ENCODE measurements around the gene C15orf39. TPM values are rescaled to one million over a fixed set of nuclear protein-coding genes. Genes with fewer than 3 reads are reported as not detected.
"Not testable (repeated sequence)": the region's sequence is repeated elsewhere in the genome, so short reads cannot be mapped to it uniquely, and the experiment has no call there.

The C15orf39 gene
- polyA plus RNA-seq, 4 donors: 6.5 to 20.6 (median 11.9) TPM

DNA sequence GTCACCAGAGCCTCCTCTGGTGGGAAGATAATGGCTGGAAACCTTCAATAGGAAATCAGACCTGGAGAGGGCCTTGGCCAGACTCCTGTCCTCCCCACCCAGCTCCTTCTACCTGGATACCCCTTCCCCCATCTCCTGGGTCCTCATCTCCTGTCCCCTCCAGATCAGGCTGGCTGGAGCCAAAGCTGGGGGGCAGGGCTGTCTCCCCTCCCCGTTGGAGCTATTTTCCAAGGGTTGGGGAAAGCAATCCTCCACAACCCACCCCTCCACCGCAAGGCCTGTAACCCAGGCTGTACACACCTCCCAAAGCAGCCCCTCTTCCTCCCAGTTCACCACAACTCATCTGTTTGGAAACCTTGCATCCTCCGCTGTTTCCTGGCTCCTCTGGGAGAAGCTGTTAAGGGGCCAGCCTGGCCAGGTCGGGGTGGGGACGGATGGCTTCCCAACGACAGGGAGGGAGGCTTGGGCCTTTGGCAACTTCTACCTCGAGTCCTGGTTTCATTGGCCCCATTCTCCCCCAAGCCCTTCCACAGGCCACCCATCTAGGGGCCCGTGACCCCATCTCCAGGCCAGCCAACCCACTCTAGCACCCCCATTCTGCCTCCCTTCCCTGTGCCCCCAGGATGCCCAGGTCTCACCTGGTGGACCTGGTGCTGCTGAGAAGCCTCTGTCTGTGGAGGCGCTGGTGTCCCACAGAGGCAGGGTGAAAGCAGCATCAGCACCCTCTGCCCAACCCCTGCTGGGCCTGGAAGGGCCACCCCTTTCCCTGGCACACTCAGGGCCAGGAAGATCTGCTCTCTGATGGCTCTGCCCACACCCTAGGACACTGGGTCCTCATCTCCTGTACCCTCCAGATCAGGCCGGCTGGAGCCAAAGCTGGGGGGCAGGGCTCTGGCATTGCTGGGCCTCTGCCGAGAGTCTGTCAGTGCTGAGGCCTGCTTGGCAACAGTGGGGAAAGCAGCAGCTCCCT lies 34.4 kb downstream of the C15orf39 start:
- no peaks in the 10 kb centered on the region for H3K4me1 ChIP-seq (ENCODE audit: control insufficient read depth in 3 of 3, insufficient read depth in 2 of 3, low read depth in 1 of 3, low read length in 2 of 3)
- no peaks in the 10 kb centered on the region for H3K9me3 ChIP-seq (ENCODE audit: control insufficient read depth in 2 of 2, insufficient read depth in 1 of 2, low read depth in 1 of 2, low read length in 1 of 2)
- no peaks in the 10 kb centered on the region for H3K36me3 ChIP-seq (ENCODE audit: control insufficient read depth in 3 of 3, insufficient read depth in 2 of 3, low read depth in 1 of 3, low read length in 3 of 3)
- WGBS, 3 donors: 78 to 85% (median 78%) methylated on average over 11 of the region's 11 CpGs
- H3K4me3 ChIP-seq (ENCODE audit: low read depth in 1 of 3, low read length in 3 of 3): no peak overlapping the region
- H3K27me3 ChIP-seq (ENCODE audit: control insufficient read depth in 3 of 3, insufficient read depth in 3 of 3, low read length in 3 of 3): peaks cover 0 to 4% (median 0%) of the 10 kb centered on the region in 3 donors
- H3K27ac ChIP-seq (ENCODE audit: low read depth in 1 of 3, low read length in 2 of 3): no peak overlapping the region
- DNase-seq (no peak), FAIRE-seq (no peak)

DNA sequence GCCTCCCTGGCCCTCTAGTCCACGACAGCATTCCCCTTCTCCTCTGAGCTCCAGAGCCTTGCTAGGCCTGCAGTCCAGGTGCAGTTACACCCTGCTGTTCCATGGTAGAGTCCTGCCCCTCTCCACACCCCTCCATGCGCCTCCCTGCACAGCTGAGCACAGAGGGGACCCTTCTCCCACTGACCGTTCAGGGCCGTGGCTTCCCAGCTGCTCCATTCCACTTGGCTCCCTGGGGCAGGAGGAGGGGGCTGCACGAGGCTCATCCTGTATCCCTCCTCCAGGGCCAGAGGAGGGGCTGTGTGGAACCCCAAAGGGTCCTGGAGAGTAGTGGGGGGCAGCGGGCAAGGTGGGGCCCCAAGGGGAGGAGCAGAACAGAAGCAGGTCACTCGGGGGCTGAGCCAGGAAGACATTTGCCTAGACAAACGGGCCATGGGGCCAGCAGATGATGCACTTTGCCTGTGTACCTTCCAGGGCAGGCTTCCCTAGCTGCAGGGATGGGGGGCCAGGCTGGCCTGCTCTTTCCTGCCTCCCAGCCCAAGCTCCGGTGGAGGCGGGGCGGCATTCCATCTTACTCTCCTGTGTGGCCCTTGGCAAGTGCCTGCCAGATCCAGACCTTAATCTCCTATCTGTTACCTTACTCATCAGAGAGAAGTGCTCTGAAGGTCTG lies 35.8 kb downstream of the C15orf39 start:
- H3K4me1 ChIP-seq (ENCODE audit: control insufficient read depth in 3 of 3, insufficient read depth in 2 of 3, low read depth in 1 of 3, low read length in 2 of 3): no peaks in the 10 kb centered on the region
- H3K27me3 ChIP-seq (ENCODE audit: control insufficient read depth in 3 of 3, insufficient read depth in 3 of 3, low read length in 3 of 3): peaks cover 0 to 4% (median 0%) of the 10 kb centered on the region in 3 donors
- no peak overlapping the region for H3K27ac ChIP-seq (ENCODE audit: low read depth in 1 of 3, low read length in 2 of 3)
- H3K36me3 ChIP-seq (ENCODE audit: control insufficient read depth in 3 of 3, insufficient read depth in 2 of 3, low read depth in 1 of 3, low read length in 3 of 3): no peaks in the 10 kb centered on the region
- WGBS, 3 donors: 72 to 80% (median 75%) methylated on average over 11 of the region's 11 CpGs
- H3K4me3 ChIP-seq (ENCODE audit: low read depth in 1 of 3, low read length in 3 of 3): no peak overlapping the region
- FAIRE-seq (no peak), DNase-seq (no peak)
- H3K9me3 ChIP-seq (ENCODE audit: control insufficient read depth in 2 of 2, insufficient read depth in 1 of 2, low read depth in 1 of 2, low read length in 1 of 2): no peaks in the 10 kb centered on the region

DNA sequence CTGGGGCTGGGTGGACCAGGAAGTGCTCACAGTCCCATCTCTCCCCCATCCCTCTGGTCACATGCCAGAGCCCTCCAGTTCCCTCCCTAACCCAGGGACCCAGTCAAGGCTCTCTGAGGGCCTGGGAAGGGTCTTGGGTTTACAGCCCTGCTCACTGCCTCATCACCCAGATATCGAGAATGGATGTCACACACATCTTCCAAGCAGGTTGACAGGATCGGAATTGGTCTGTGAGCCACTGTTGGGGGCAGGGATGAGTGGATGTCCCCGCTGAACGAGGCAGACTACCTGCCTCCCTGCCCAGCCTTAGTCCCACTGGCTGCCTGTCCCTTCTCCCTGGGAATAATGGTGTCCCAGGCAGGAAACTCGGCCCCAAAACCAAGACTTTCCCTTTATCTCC lies 36.5 kb downstream of the C15orf39 start:
- DNase-seq (no peak), FAIRE-seq (no peak)
- Histone ChIP-seq H3K4me1 (ENCODE audit: control insufficient read depth in 3 of 3, insufficient read depth in 2 of 3, low read depth in 1 of 3, low read length in 2 of 3) (no peaks in the 10 kb centered on the region), H3K36me3 (ENCODE audit: control insufficient read depth in 3 of 3, insufficient read depth in 2 of 3, low read depth in 1 of 3, low read length in 3 of 3) (no peaks in the 10 kb centered on the region), H3K9me3 (ENCODE audit: control insufficient read depth in 2 of 2, insufficient read depth in 1 of 2, low read depth in 1 of 2, low read length in 1 of 2) (no peaks in the 10 kb centered on the region), H3K4me3 (ENCODE audit: low read depth in 1 of 3, low read length in 3 of 3) (no peak overlapping the region), H3K27me3 (ENCODE audit: control insufficient read depth in 3 of 3, insufficient read depth in 3 of 3, low read length in 3 of 3) (peaks cover 0 to 2% (median 0%) of the 10 kb centered on the region in 3 donors), H3K27ac (ENCODE audit: low read depth in 1 of 3, low read length in 2 of 3) (no peak overlapping the region)
- WGBS, 3 donors: 84 to 92% (median 84%) methylated on average over 5 of the region's 5 CpGs

DNA sequence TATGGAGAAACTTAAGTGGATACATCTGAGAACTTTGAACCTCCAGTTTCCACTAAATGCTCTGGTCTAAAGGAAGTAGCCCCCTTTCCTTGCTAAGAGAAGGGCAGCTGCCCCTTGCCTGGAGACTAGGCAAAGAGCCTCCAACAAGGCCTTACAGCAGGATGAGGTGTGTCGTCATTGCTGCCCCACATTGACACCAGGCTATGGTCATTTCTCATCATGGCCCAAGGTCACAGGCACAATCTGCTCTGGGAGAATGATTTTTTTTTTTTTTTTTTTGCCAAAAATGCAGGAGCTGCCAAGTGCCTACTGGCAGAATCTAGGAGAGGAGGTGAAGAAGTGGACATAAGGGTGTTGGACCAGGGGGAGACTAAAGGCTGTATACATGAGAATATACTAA lies 44.1 kb downstream of the C15orf39 start:
- 91 to 100% (median 92%) methylated on average over 1 of the region's 1 CpG for WGBS, 3 donors
- not testable (repeated sequence) for H3K4me1 ChIP-seq (ENCODE audit: control insufficient read depth in 3 of 3, insufficient read depth in 2 of 3, low read depth in 1 of 3, low read length in 2 of 3); H3K9me3 ChIP-seq (ENCODE audit: control insufficient read depth in 2 of 2, insufficient read depth in 1 of 2, low read depth in 1 of 2, low read length in 1 of 2); H3K27ac ChIP-seq (ENCODE audit: low read depth in 1 of 3, low read length in 2 of 3); FAIRE-seq; DNase-seq; H3K27me3 ChIP-seq (ENCODE audit: control insufficient read depth in 3 of 3, insufficient read depth in 3 of 3, low read length in 3 of 3); H3K4me3 ChIP-seq (ENCODE audit: low read depth in 1 of 3, low read length in 3 of 3); H3K36me3 ChIP-seq (ENCODE audit: control insufficient read depth in 3 of 3, insufficient read depth in 2 of 3, low read depth in 1 of 3, low read length in 3 of 3)

DNA sequence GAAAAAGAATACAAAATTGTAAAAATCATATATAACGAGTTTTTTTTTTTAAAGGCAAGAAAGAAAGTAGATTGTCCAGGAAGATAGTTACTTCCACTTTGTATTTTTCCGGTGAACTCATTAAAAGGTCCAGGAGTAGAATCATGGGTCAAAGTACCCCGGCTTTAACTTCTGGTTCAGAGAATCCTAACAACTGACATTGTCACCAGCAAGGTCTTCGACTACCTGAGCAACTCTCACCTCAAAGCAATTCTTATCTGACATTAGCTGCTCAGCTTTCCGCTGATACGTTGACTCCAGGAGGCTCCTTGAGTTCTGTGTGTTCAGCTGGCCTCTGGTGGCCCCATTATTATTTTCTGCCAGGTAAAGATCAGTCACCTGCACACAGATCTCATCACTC lies 47.3 kb downstream of the C15orf39 start:
- H3K27me3 ChIP-seq (ENCODE audit: control insufficient read depth in 3 of 3, insufficient read depth in 3 of 3, low read length in 3 of 3); H3K4me3 ChIP-seq (ENCODE audit: low read depth in 1 of 3, low read length in 3 of 3); H3K9me3 ChIP-seq (ENCODE audit: control insufficient read depth in 2 of 2, insufficient read depth in 1 of 2, low read depth in 1 of 2, low read length in 1 of 2); H3K4me1 ChIP-seq (ENCODE audit: control insufficient read depth in 3 of 3, insufficient read depth in 2 of 3, low read depth in 1 of 3, low read length in 2 of 3); FAIRE-seq; H3K36me3 ChIP-seq (ENCODE audit: control insufficient read depth in 3 of 3, insufficient read depth in 2 of 3, low read depth in 1 of 3, low read length in 3 of 3); H3K27ac ChIP-seq (ENCODE audit: low read depth in 1 of 3, low read length in 2 of 3): not testable (repeated sequence)
- DNase-seq: peak; percentile 47 to 64
- 9 to 53% (median 27%) methylated on average over 6 of the region's 6 CpGs for WGBS, 3 donors

DNA sequence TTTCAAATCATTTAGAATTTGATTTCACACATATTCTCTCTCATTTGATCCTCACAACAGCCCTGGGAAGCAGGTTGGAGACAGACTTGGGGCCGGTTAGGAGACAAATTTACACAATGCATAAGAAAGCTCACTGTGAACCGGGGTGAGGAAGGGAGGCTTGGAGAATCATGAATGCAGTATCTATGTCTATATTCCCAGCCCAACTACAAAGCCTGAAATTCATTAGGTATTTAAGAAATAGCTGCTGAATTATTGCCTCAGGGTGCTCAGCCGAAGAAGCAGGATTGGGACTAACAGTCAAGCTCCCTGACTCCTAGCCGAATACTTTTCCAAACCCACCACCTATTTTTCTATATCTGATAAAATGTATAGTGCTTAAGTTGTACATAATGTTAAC lies 48.0 kb downstream of the C15orf39 start:
- WGBS, 3 donors: 63 to 70% (median 68%) methylated on average over 4 of the region's 4 CpGs
- H3K4me3 ChIP-seq (ENCODE audit: low read depth in 1 of 3, low read length in 3 of 3): no peak overlapping the region
- H3K4me1 ChIP-seq (ENCODE audit: control insufficient read depth in 3 of 3, insufficient read depth in 2 of 3, low read depth in 1 of 3, low read length in 2 of 3): peaks cover 0 to 6% (median 0%) of the 10 kb centered on the region in 3 donors
- no peak overlapping the region for H3K27ac ChIP-seq (ENCODE audit: low read depth in 1 of 3, low read length in 2 of 3)
- H3K36me3 ChIP-seq (ENCODE audit: control insufficient read depth in 3 of 3, insufficient read depth in 2 of 3, low read depth in 1 of 3, low read length in 3 of 3): no peaks in the 10 kb centered on the region
- H3K9me3 ChIP-seq (ENCODE audit: control insufficient read depth in 2 of 2, insufficient read depth in 1 of 2, low read depth in 1 of 2, low read length in 1 of 2): no peaks in the 10 kb centered on the region
- FAIRE-seq (no peak), DNase-seq (no peak)
- H3K27me3 ChIP-seq (ENCODE audit: control insufficient read depth in 3 of 3, insufficient read depth in 3 of 3, low read length in 3 of 3): no peaks in the 10 kb centered on the region

DNA sequence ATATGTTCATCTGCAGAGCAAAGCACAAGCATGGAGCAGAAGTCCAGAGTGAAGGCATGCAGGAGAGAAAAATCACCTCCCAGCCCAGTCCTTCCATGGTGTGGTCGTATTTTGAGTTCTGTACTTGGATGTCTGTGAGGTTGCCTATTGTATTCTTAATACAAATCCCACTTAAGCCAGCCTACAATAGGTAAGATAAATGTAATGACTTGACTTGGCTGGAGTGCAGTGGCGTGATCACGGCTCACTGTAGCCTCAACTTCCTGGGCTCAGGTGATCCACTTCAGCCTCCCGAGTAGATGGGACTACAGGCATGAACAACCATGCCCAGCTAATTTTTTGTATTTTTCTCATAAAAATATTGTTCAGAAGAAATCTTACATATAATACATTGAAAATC lies 49.7 kb downstream of the C15orf39 start:
- H3K27ac ChIP-seq (ENCODE audit: low read depth in 1 of 3, low read length in 2 of 3); H3K27me3 ChIP-seq (ENCODE audit: control insufficient read depth in 3 of 3, insufficient read depth in 3 of 3, low read length in 3 of 3); H3K9me3 ChIP-seq (ENCODE audit: control insufficient read depth in 2 of 2, insufficient read depth in 1 of 2, low read depth in 1 of 2, low read length in 1 of 2); DNase-seq; H3K36me3 ChIP-seq (ENCODE audit: control insufficient read depth in 3 of 3, insufficient read depth in 2 of 3, low read depth in 1 of 3, low read length in 3 of 3); H3K4me1 ChIP-seq (ENCODE audit: control insufficient read depth in 3 of 3, insufficient read depth in 2 of 3, low read depth in 1 of 3, low read length in 2 of 3); FAIRE-seq; H3K4me3 ChIP-seq (ENCODE audit: low read depth in 1 of 3, low read length in 3 of 3): not testable (repeated sequence)
- 86 to 88% (median 87%) methylated on average over 4 of the region's 4 CpGs for WGBS, 3 donors

DNA sequence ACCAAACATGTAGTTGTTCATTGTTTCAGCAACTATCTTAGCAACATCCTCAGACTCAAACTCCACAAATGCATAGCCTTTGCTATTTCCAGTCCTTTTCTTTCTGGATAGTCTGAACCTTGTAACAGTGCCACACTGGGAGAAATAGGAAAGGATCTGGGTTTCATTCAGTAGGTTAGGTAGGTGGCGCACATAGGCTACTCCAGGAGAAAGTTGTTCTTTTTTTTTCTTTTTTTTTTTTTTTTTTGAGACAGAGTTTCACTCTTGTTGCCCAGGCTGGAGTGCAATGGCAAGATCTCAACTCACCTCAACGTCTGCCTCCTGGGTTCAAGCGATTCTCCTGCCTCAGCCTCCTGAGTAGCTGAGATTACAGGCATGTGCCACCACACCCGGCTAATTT lies 50.6 kb downstream of the C15orf39 start:
- FAIRE-seq: not testable (repeated sequence)

More for the DNA sequence above, 50.6 kb downstream of the C15orf39 start:
- not testable (repeated sequence) for H3K27me3 ChIP-seq (ENCODE audit: control insufficient read depth in 3 of 3, insufficient read depth in 3 of 3, low read length in 3 of 3); H3K36me3 ChIP-seq (ENCODE audit: control insufficient read depth in 3 of 3, insufficient read depth in 2 of 3, low read depth in 1 of 3, low read length in 3 of 3); H3K9me3 ChIP-seq (ENCODE audit: control insufficient read depth in 2 of 2, insufficient read depth in 1 of 2, low read depth in 1 of 2, low read length in 1 of 2); H3K27ac ChIP-seq (ENCODE audit: low read depth in 1 of 3, low read length in 2 of 3); DNase-seq; H3K4me1 ChIP-seq (ENCODE audit: control insufficient read depth in 3 of 3, insufficient read depth in 2 of 3, low read depth in 1 of 3, low read length in 2 of 3); H3K4me3 ChIP-seq (ENCODE audit: low read depth in 1 of 3, low read length in 3 of 3)
- 63 to 79% (median 64%) methylated on average over 4 of the region's 4 CpGs for WGBS, 3 donors
